ENCODE data around the gene FCN1.
A peak's percentile ranks its signal among the peaks of the same experiment; 100 is the strongest.
"Not testable (repeated sequence)": the region's sequence is repeated elsewhere in the genome, so short reads cannot be mapped to it uniquely, and the experiment has no call there.

FCN1 gene

GRCh38 chr9:134871697-134872340 lies 45.9 kb downstream of the FCN1 start:
- DNase-seq (ENCODE audit: low spot score), result peak; percentile 16

GRCh38 chr9:134870746-134871662 lies 46.7 kb downstream of the FCN1 start:
- no peak for DNase-seq (ENCODE audit: low spot score)

GRCh38 chr9:134870301-134870694 lies 47.4 kb downstream of the FCN1 start:
- no peak for DNase-seq (ENCODE audit: low spot score)

GRCh38 chr9:134869554-134870300 lies 48.0 kb downstream of the FCN1 start:
- DNase-seq (ENCODE audit: low spot score), result no peak

GRCh38 chr9:134868751-134869553 lies 48.8 kb downstream of the FCN1 start:
- DNase-seq (ENCODE audit: low spot score), result no peak

GRCh38 chr9:134867917-134868750 lies 49.6 kb downstream of the FCN1 start:
- no peak for DNase-seq (ENCODE audit: low spot score)

- DNase-seq (ENCODE audit: low spot score), result no peak
Measured at GRCh38 chr9:134864821-134865190, 52.9 kb downstream of the FCN1 start.

GRCh38 chr9:134863941-134864820 lies 53.5 kb downstream of the FCN1 start:
- DNase-seq (ENCODE audit: low spot score), result no peak

GRCh38 chr9:134863306-134863902 lies 54.3 kb downstream of the FCN1 start:
- DNase-seq (ENCODE audit: low spot score), result no peak

GRCh38 chr9:134861595-134862334 lies 55.9 kb downstream of the FCN1 start:
- DNase-seq (ENCODE audit: low spot score), result no peak

GRCh38 chr9:134860510-134860909 lies 57.2 kb downstream of the FCN1 start:
- no peak for DNase-seq (ENCODE audit: low spot score)

- DNase-seq (ENCODE audit: low spot score), result no peak
Measured at GRCh38 chr9:134858051-134858841, 59.5 kb downstream of the FCN1 start.

- DNase-seq (ENCODE audit: low spot score), result not testable (repeated sequence)
Measured at GRCh38 chr9:134857451-134857850, 60.3 kb downstream of the FCN1 start.

- no peak for DNase-seq (ENCODE audit: low spot score)
Measured at GRCh38 chr9:134855900-134856377, 61.8 kb downstream of the FCN1 start.

All from kidney capillary endothelial cell (primary cell).